ENCODE data around the gene MAPK13.

- no peak for TF ChIP-seq CSRNP3 (CRISPR knock-in tag; IDR thresholded peaks at IDR 0.05)
- TF ChIP-seq PATZ1 (CRISPR knock-in tag; IDR thresholded peaks at IDR 0.05; ENCODE audit: borderline replicate concordance), result no peak
- no peak for TF ChIP-seq RARB (CRISPR knock-in tag; IDR thresholded peaks at IDR 0.05)
- no peak for TF ChIP-seq ZNF8 (CRISPR knock-in tag; IDR thresholded peaks at IDR 0.05)
- TF ChIP-seq TCF4 (CRISPR knock-in tag; IDR thresholded peaks at IDR 0.05; ENCODE audit: borderline replicate concordance), result no peak
- TF ChIP-seq PPARA (CRISPR knock-in tag; IDR thresholded peaks at IDR 0.05; ENCODE audit: borderline replicate concordance), result no peak
- no peak for TF ChIP-seq OSR1 (CRISPR knock-in tag; IDR thresholded peaks at IDR 0.05)
- no peak for TF ChIP-seq TSHZ2 (CRISPR knock-in tag; IDR thresholded peaks at IDR 0.05)
- TF ChIP-seq POU6F1 (CRISPR knock-in tag; IDR thresholded peaks at IDR 0.05; ENCODE audit: borderline replicate concordance, low read depth), result no peak
- TF ChIP-seq TOX (CRISPR knock-in tag; IDR thresholded peaks at IDR 0.05; ENCODE audit: borderline replicate concordance), result no peak
- TF ChIP-seq ZFP3 (CRISPR knock-in tag; IDR thresholded peaks at IDR 0.05), result no peak
- TF ChIP-seq ISL1 (CRISPR knock-in tag; IDR thresholded peaks at IDR 0.05), result no peak
Observed at GRCh38 chr6:36135053-36135731, 4.9 kb downstream of the MAPK13 start.

Data from SK-N-SH treated with all-trans-retinoic acid at 6 μM for 48 hours (cell line).